Activated CD4-positive, alpha-beta memory T cell treated with anti-CD3 and anti-CD28 coated beads, Interleukin-2, amount 10 ng/mL, durations not matched to agents 7 days and 5 days (primary cell): ENCODE results near the gene PWWP2A. TPM values are rescaled to one million over a fixed set of nuclear protein-coding genes. Genes with fewer than 3 reads are reported as not detected.

Source experiments
- CTCF ChIA-PET: fragments of 350-600 bp; sonication (Branson Sonifier 250); formaldehyde crosslinking; loops from one replicate; lab custom pipeline; 2021; ENCODE audit warnings: antibody characterized with exemption, inconsistent platforms; lab: Charles Lee
- POLR2A ChIA-PET: fragments of 350-600 bp; sonication (Branson Sonifier 250); formaldehyde crosslinking; loops from one replicate; lab custom pipeline; 2021; ENCODE audit warnings: antibody characterized with exemption; lab: Charles Lee
- DNase-seq: peaks from one replicate; pipeline ENCODE4 v3.0.0-alpha.2; 2020
- H3K27ac Mint-ChIP-seq: one replicate; pipeline ENCODE4 v1.8.0; 2021; ENCODE audit warnings: mild to moderate bottlenecking, mixed read lengths
- H3K27me3 Mint-ChIP-seq: one replicate; pipeline ENCODE4 v1.8.0; 2021; ENCODE audit warnings: mixed read lengths
- H3K36me3 Mint-ChIP-seq: one replicate; pipeline ENCODE4 v1.8.0; 2021; ENCODE audit warnings: low read depth, mixed read lengths
- H3K4me1 Mint-ChIP-seq: one replicate; pipeline ENCODE4 v1.8.0; 2021; ENCODE audit warnings: mixed read lengths
- H3K4me3 Mint-ChIP-seq: one replicate; pipeline ENCODE4 v1.8.0; 2021; ENCODE audit warnings: mild to moderate bottlenecking, mixed read lengths
- H3K9me3 Mint-ChIP-seq: one replicate; pipeline ENCODE4 v1.8.0; 2021; ENCODE audit warnings: mixed read lengths
- total RNA-seq, 2 experiments: library from RNA; stranded (reverse); gene quantifications; one replicate each; pipeline ENCODE4 v1.2.3, GENCODE V29; 2021

Gene PWWP2A
- total RNA-seq, 2 experiments from 2014 or later = 21.9 to 24.6 TPM

- POLR2A ChIA-PET = no interaction called here
- Mint-ChIP-seq H3K4me1 (peaks cover 2% of the 10 kb centered on the region), H3K36me3 (peaks cover 29% of the 10 kb centered on the region), H3K4me3 (no peak overlapping the region), H3K27me3 (no peaks in the 10 kb centered on the region), H3K27ac (no peak overlapping the region), H3K9me3 (no peaks in the 10 kb centered on the region)
- no peak for DNase-seq
- CTCF ChIA-PET = interaction anchor here (1.3 kb wide), 1 partner anchor 11 kb away, joined by 3 read pairs; the partner anchor contains the start of gene PWWP2A
These were observed 11.1 kb downstream of the PWWP2A start for GRCh38 chr5:160108124-160108523.

- H3K4me1 Mint-ChIP-seq = peaks cover 2% of the 10 kb centered on the region
- peaks cover 28% of the 10 kb centered on the region for H3K36me3 Mint-ChIP-seq
- no peaks in the 10 kb centered on the region for H3K27me3 Mint-ChIP-seq
- DNase-seq = no peak
- ChIA-PET CTCF (interaction anchor here (0.7 to 1.5 kb wide), 2 partner anchors 25 to 144 kb away, joined by 3 to 5 read pairs; no protein-coding TSS in a partner anchor), POLR2A (no interaction called here)
- H3K27ac Mint-ChIP-seq = no peak overlapping the region
- H3K4me3 Mint-ChIP-seq = no peak overlapping the region
- H3K9me3 Mint-ChIP-seq = no peaks in the 10 kb centered on the region
These were observed 13.4 kb downstream of the PWWP2A start for GRCh38 chr5:160105686-160106360.

GRCh38 chr5:160097991-160098390, 21.3 kb downstream of the PWWP2A start:
- peaks cover 34% of the 10 kb centered on the region for H3K36me3 Mint-ChIP-seq
- CTCF ChIA-PET = interaction anchor here (0.9 kb wide), 1 partner anchor 76 kb away, joined by 3 read pairs; no protein-coding TSS in a partner anchor
- no peak for DNase-seq
- H3K9me3 Mint-ChIP-seq = no peaks in the 10 kb centered on the region
- H3K27ac Mint-ChIP-seq = no peak overlapping the region
- H3K27me3 Mint-ChIP-seq = no peaks in the 10 kb centered on the region
- peaks cover 20% of the 10 kb centered on the region for H3K4me1 Mint-ChIP-seq
- POLR2A ChIA-PET = no interaction called here
- H3K4me3 Mint-ChIP-seq = no peak overlapping the region

GRCh38 chr5:160096178-160096577, 23.1 kb downstream of the PWWP2A start:
- CTCF ChIA-PET = interaction anchor here (0.6 kb wide), 1 partner anchor 1086 kb away, joined by 5 read pairs; no protein-coding TSS in a partner anchor
- no peaks in the 10 kb centered on the region for H3K9me3 Mint-ChIP-seq

GRCh38 chr5:160092960-160093707, 26.1 kb downstream of the PWWP2A start:
- H3K9me3 Mint-ChIP-seq = no peaks in the 10 kb centered on the region
- DNase-seq = no peak
- H3K4me3 Mint-ChIP-seq = peak overlapping the region; percentile 8
- H3K36me3 Mint-ChIP-seq = peaks cover 33% of the 10 kb centered on the region
- peak overlapping the region; percentile 54 for H3K27ac Mint-ChIP-seq
- no peaks in the 10 kb centered on the region for H3K27me3 Mint-ChIP-seq
- CTCF ChIA-PET = no interaction called here
- POLR2A ChIA-PET = no interaction called here
- H3K4me1 Mint-ChIP-seq = peaks cover 25% of the 10 kb centered on the region

More at GRCh38 chr5:160096178-160096577, 23.1 kb downstream of the PWWP2A start:
- POLR2A ChIA-PET = no interaction called here
- Mint-ChIP-seq H3K4me1 (peaks cover 25% of the 10 kb centered on the region), H3K36me3 (peaks cover 36% of the 10 kb centered on the region), H3K27ac (no peak overlapping the region), H3K27me3 (no peaks in the 10 kb centered on the region), H3K4me3 (no peak overlapping the region)
- DNase-seq = no peak

- no peak for DNase-seq
- Mint-ChIP-seq H3K4me3 (no peak overlapping the region), H3K27me3 (no peaks in the 10 kb centered on the region), H3K27ac (no peak overlapping the region), H3K36me3 (peaks cover 33% of the 10 kb centered on the region), H3K4me1 (peaks cover 25% of the 10 kb centered on the region), H3K9me3 (no peaks in the 10 kb centered on the region)
- ChIA-PET CTCF (no interaction called here), POLR2A (no interaction called here)
These were observed 26.7 kb downstream of the PWWP2A start for GRCh38 chr5:160092514-160092913.

- peaks cover 22% of the 10 kb centered on the region for H3K4me1 Mint-ChIP-seq
- CTCF ChIA-PET = no interaction called here
- H3K4me3 Mint-ChIP-seq = no peak overlapping the region
- H3K27me3 Mint-ChIP-seq = no peaks in the 10 kb centered on the region
- H3K36me3 Mint-ChIP-seq = peaks cover 30% of the 10 kb centered on the region
- H3K9me3 Mint-ChIP-seq = no peaks in the 10 kb centered on the region
- DNase-seq = no peak
- POLR2A ChIA-PET = interaction anchor here (1.3 kb wide), 1 partner anchor 10 kb away, joined by 3 read pairs; no protein-coding TSS in a partner anchor
- no peak overlapping the region for H3K27ac Mint-ChIP-seq
These were observed 29.2 kb downstream of the PWWP2A start for GRCh38 chr5:160090059-160090458.

- CTCF ChIA-PET = no interaction called here
- no peaks in the 10 kb centered on the region for H3K27me3 Mint-ChIP-seq
- DNase-seq = no peak
- no peak overlapping the region for H3K27ac Mint-ChIP-seq
- no peaks in the 10 kb centered on the region for H3K9me3 Mint-ChIP-seq
- H3K4me3 Mint-ChIP-seq = no peak overlapping the region
- H3K36me3 Mint-ChIP-seq = peaks cover 28% of the 10 kb centered on the region
- peaks cover 21% of the 10 kb centered on the region for H3K4me1 Mint-ChIP-seq
- POLR2A ChIA-PET = interaction anchor here (1.3 kb wide), 1 partner anchor 11 kb away, joined by 3 read pairs; no protein-coding TSS in a partner anchor
These were observed 29.7 kb downstream of the PWWP2A start for GRCh38 chr5:160089531-160089930.

GRCh38 chr5:160088805-160089204, 30.4 kb downstream of the PWWP2A start:
- Mint-ChIP-seq H3K36me3 (peaks cover 21% of the 10 kb centered on the region), H3K27ac (no peak overlapping the region), H3K4me1 (peaks cover 13% of the 10 kb centered on the region), H3K27me3 (no peaks in the 10 kb centered on the region), H3K4me3 (no peak overlapping the region), H3K9me3 (no peaks in the 10 kb centered on the region)
- DNase-seq = no peak
- ChIA-PET CTCF (no interaction called here), POLR2A (interaction anchor here (1.3 kb wide), 1 partner anchor 12 kb away, joined by 3 read pairs; no protein-coding TSS in a partner anchor)

GRCh38 chr5:160087199-160087598, 32.1 kb downstream of the PWWP2A start:
- Mint-ChIP-seq H3K36me3 (peaks cover 5% of the 10 kb centered on the region), H3K4me3 (no peak overlapping the region), H3K9me3 (no peaks in the 10 kb centered on the region), H3K4me1 (no peaks in the 10 kb centered on the region), H3K27me3 (no peaks in the 10 kb centered on the region), H3K27ac (no peak overlapping the region)
- ChIA-PET POLR2A (no interaction called here), CTCF (interaction anchor here (0.7 kb wide), 1 partner anchor 15 kb away, joined by 3 read pairs; no protein-coding TSS in a partner anchor)
- DNase-seq = no peak

- H3K36me3 Mint-ChIP-seq = no peaks in the 10 kb centered on the region
- H3K9me3 Mint-ChIP-seq = no peaks in the 10 kb centered on the region
- H3K4me1 Mint-ChIP-seq = no peaks in the 10 kb centered on the region
- H3K4me3 Mint-ChIP-seq = no peak overlapping the region
- no peak for DNase-seq
- no peak overlapping the region for H3K27ac Mint-ChIP-seq
- ChIA-PET POLR2A (no interaction called here), CTCF (interaction anchor here (1.4 kb wide), 1 partner anchor 62 kb away, joined by 4 read pairs; no protein-coding TSS in a partner anchor)
- no peaks in the 10 kb centered on the region for H3K27me3 Mint-ChIP-seq
These were observed 35.1 kb downstream of the PWWP2A start for GRCh38 chr5:160084144-160084543.

- Mint-ChIP-seq H3K4me3 (no peak overlapping the region), H3K27me3 (no peaks in the 10 kb centered on the region), H3K4me1 (no peaks in the 10 kb centered on the region), H3K27ac (no peak overlapping the region), H3K9me3 (no peaks in the 10 kb centered on the region), H3K36me3 (no peaks in the 10 kb centered on the region)
- POLR2A ChIA-PET = no interaction called here
- CTCF ChIA-PET = no interaction called here
- no peak for DNase-seq
These were observed 35.7 kb downstream of the PWWP2A start for GRCh38 chr5:160083501-160083900.
